HEK293 (cell line): ENCODE data around the gene FTO.
A peak's percentile ranks its signal among the peaks of the same experiment; 100 is the strongest.

ENCODE experiments used
- CTCF ChIA-PET: fragments of 350-600 bp; formaldehyde crosslinking; extraction: SDS; loops from one replicate; lab custom pipeline; 2021; ENCODE audit warnings: antibody characterized with exemption; lab: Yijun Ruan, JAX
- POLR2A ChIA-PET: fragments of 300-600 bp; formaldehyde crosslinking; extraction: SDS; loops from one replicate; lab custom pipeline; 2020; ENCODE audit warnings: antibody characterized with exemption, inconsistent platforms; lab: Yijun Ruan, JAX
- H3K27ac ChIP-seq: fragments of 200-500 bp; sonication (Bioruptor generic); 2 replicates; pipeline ENCODE4 v1.5.1; 2014; ENCODE audit warnings: low read depth, low read length, control low read depth, inconsistent platforms; ENCODE audit errors: extremely low read depth
- H3K36me3 ChIP-seq, 2 experiments: fragments of 200-500 bp in 1 of 2; sonication (Bioruptor generic) in 1 of 2; 1 replicate in 1 of 2; 2 replicates in 1 of 2; pipeline ENCODE4 v1.5.1; 2014 to 2017; ENCODE audit warnings: inconsistent platforms in 2 of 2, low read length in 2 of 2; ENCODE audit not compliant: control insufficient read depth in 2 of 2, insufficient read depth in 1 of 2
- H3K4me1 ChIP-seq: fragments of 200-500 bp; sonication (Bioruptor generic); 2 replicates; pipeline ENCODE4 v1.5.1; 2014; ENCODE audit warnings: mild to moderate bottlenecking, low read length, inconsistent platforms; ENCODE audit not compliant: control insufficient read depth, insufficient read depth
- H3K4me3 ChIP-seq: 2 replicates; pipeline ENCODE4 v1.5.1; 2011; ENCODE audit warnings: low read depth, mild to moderate bottlenecking, control low read depth, low read length, moderate library complexity
- H3K9me3 ChIP-seq: fragments of 200-500 bp; sonication (Bioruptor generic); 2 replicates; pipeline ENCODE4 v1.5.1; 2014; ENCODE audit warnings: low read depth, low read length, inconsistent platforms; ENCODE audit not compliant: control insufficient read depth, insufficient read depth
- BCL11A ChIP-seq: fragments of 450-650 bp; formaldehyde crosslinking; IDR thresholded peaks from 2 replicates; pipeline ENCODE4 v1.5.1; 2016; ENCODE audit warnings: low read depth, missing biosample characterization, missing genetic modification characterization
- GLIS1 ChIP-seq: fragments of 450-650 bp; formaldehyde crosslinking; IDR thresholded peaks from 2 replicates; pipeline ENCODE4 v1.5.1; 2016; ENCODE audit warnings: missing biosample characterization, missing genetic modification characterization
- HOXC10 ChIP-seq: sonication (generic); formaldehyde crosslinking; IDR thresholded peaks from 2 replicates; pipeline ENCODE4 v1.8.1; 2023; ENCODE audit warnings: mild to moderate bottlenecking, missing genetic modification reagents
- PRDM6 ChIP-seq: fragments of 450-650 bp; formaldehyde crosslinking; IDR thresholded peaks from 2 replicates; pipeline ENCODE4 v1.5.1; 2017; ENCODE audit warnings: missing biosample characterization, missing genetic modification characterization
- YY2 ChIP-seq: fragments of 450-650 bp; formaldehyde crosslinking; IDR thresholded peaks from 2 replicates; pipeline ENCODE4 v1.5.1; 2016; ENCODE audit warnings: missing biosample characterization, missing genetic modification characterization
- ZBTB10 ChIP-seq: fragments of 450-650 bp; formaldehyde crosslinking; IDR thresholded peaks from 2 replicates; pipeline ENCODE4 v1.5.1; 2016; ENCODE audit warnings: missing biosample characterization, missing genetic modification characterization
- ZBTB6 ChIP-seq: fragments of 450-650 bp; formaldehyde crosslinking; IDR thresholded peaks from 2 replicates; pipeline ENCODE4 v1.5.1; 2017; ENCODE audit warnings: missing biosample characterization, missing genetic modification characterization
- ZNF10 ChIP-seq: fragments of 450-650 bp; formaldehyde crosslinking; IDR thresholded peaks from 2 replicates; pipeline ENCODE4 v1.5.1; 2017; ENCODE audit warnings: missing biosample characterization, missing genetic modification characterization
- ZNF175 ChIP-seq: fragments of 450-650 bp; formaldehyde crosslinking; IDR thresholded peaks from 2 replicates; pipeline ENCODE4 v1.5.1; 2016; ENCODE audit warnings: missing biosample characterization, missing genetic modification characterization
- ZNF214 ChIP-seq: fragments of 450-650 bp; formaldehyde crosslinking; IDR thresholded peaks from 2 replicates; pipeline ENCODE4 v1.5.1; 2017; ENCODE audit warnings: missing biosample characterization, mild to moderate bottlenecking, missing genetic modification characterization, borderline replicate concordance
- ZNF335 ChIP-seq: fragments of 450-650 bp; formaldehyde crosslinking; conservative IDR thresholded peaks from 2 replicates; pipeline ENCODE4 v1.5.1; 2016; ENCODE audit warnings: missing biosample characterization, missing genetic modification characterization
- ZNF350 ChIP-seq: fragments of 450-650 bp; formaldehyde crosslinking; IDR thresholded peaks from 2 replicates; pipeline ENCODE4 v1.5.0; 2017; ENCODE audit warnings: missing biosample characterization, mild to moderate bottlenecking, missing genetic modification characterization
- ZNF398 ChIP-seq: fragments of 450-650 bp; formaldehyde crosslinking; IDR thresholded peaks from 2 replicates; pipeline ENCODE4 v1.5.1; 2017; ENCODE audit warnings: missing biosample characterization, missing genetic modification characterization
- ZNF514 ChIP-seq: fragments of 450-650 bp; formaldehyde crosslinking; IDR thresholded peaks from 2 replicates; pipeline ENCODE4 v1.5.1; 2016; ENCODE audit warnings: missing biosample characterization, missing genetic modification characterization
- ZNF558 ChIP-seq: fragments of 450-650 bp; formaldehyde crosslinking; IDR thresholded peaks from 2 replicates; pipeline ENCODE4 v1.5.1; 2016; ENCODE audit warnings: missing biosample characterization, missing genetic modification characterization
- ZNF561 ChIP-seq: fragments of 450-650 bp; IDR thresholded peaks from 2 replicates; pipeline ENCODE4 v1.5.1; 2018; ENCODE audit warnings: missing biosample characterization, missing genetic modification characterization, borderline replicate concordance
- ZNF660 ChIP-seq: fragments of 450-650 bp; IDR thresholded peaks from 2 replicates; pipeline ENCODE4 v1.5.1; 2018; ENCODE audit warnings: missing biosample characterization, mild to moderate bottlenecking, missing genetic modification characterization
- ZNF692 ChIP-seq: fragments of 450-650 bp; formaldehyde crosslinking; IDR thresholded peaks from 2 replicates; pipeline ENCODE4 v1.5.1; 2016; ENCODE audit warnings: missing biosample characterization, missing genetic modification characterization
- ZNF785 ChIP-seq: fragments of 450-650 bp; formaldehyde crosslinking; IDR thresholded peaks from 2 replicates; pipeline ENCODE4 v1.5.1; 2016; ENCODE audit warnings: missing biosample characterization, missing genetic modification characterization
- ZNF830 ChIP-seq: fragments of 450-650 bp; IDR thresholded peaks from 2 replicates; pipeline ENCODE4 v1.5.0; 2018; ENCODE audit warnings: missing biosample characterization, missing genetic modification characterization, low read depth, mild to moderate bottlenecking, moderate library complexity
- ZNF837 ChIP-seq: fragments of 450-650 bp; formaldehyde crosslinking; IDR thresholded peaks from 2 replicates; pipeline ENCODE4 v1.5.1; 2016; ENCODE audit warnings: missing biosample characterization, missing genetic modification characterization
- ZXDB ChIP-seq: fragments of 450-650 bp; formaldehyde crosslinking; IDR thresholded peaks from 2 replicates; pipeline ENCODE4 v1.5.1; 2016; ENCODE audit warnings: missing biosample characterization, missing genetic modification characterization
- TF ChIP-seq, protein P1 (sequence below): fragments of 450-650 bp; formaldehyde crosslinking; IDR thresholded peaks from 2 replicates; pipeline ENCODE4 v1.5.1; 2016; ENCODE audit warnings: missing biosample characterization, missing genetic modification characterization
- TF ChIP-seq, protein P2 (sequence below): fragments of 450-650 bp; formaldehyde crosslinking; IDR thresholded peaks from 2 replicates; pipeline ENCODE4 v1.5.1; 2017; ENCODE audit warnings: missing biosample characterization, missing genetic modification characterization

FTO gene

GRCh38 chr16:53768167-53768566 is 64.2 kb downstream of the FTO start:
- Histone ChIP-seq H3K27ac (no peak overlapping the region), H3K9me3 (no peaks in the 10 kb centered on the region), H3K4me3 (no peak overlapping the region), H3K4me1 (peaks cover 13% of the 10 kb centered on the region), H3K36me3 (no peaks in the 10 kb centered on the region)
- no peak for TF ChIP-seq ZNF214
- TF ChIP-seq ZNF335 (tag by site-specific recombination) = peak; percentile 22; the same call in 1 of the 2 replicates
- ChIA-PET POLR2A (interaction anchor here (0.5 to 1.0 kb wide), 2 partner anchors 64 to 517 kb away, joined by 3 read pairs; partner anchors contain the start of genes FTO and RPGRIP1L), CTCF (interaction anchor here (0.7 kb wide), 3 partner anchors 24 to 877 kb away, joined by 3 read pairs; no protein-coding TSS in a partner anchor)

DNA sequence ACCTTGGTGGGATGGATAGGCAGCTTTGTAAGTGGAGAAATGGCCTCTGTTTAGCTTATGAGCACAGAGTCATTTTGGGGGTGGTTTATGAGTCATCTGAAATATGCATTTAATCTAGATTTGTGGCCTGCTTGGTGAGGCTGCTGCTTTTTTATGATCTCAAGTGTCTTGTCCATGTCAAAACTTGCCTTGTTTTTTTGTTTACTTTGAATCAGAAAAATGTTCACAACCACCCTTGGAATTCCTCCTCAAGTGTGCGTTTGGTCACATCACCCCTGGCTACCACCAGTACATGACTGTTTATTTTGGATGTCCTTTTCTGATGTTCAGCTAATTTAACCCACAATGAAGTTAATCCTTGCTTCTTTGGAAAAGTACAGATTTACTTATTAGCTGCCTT is 64.6 kb downstream of the FTO start:
- H3K4me1 ChIP-seq = peaks cover 13% of the 10 kb centered on the region
- TF ChIP-seq ZNF10 (tag by site-specific recombination) (no peak), BCL11A (tag by site-specific recombination) (no peak), YY2 (no peak), ZNF837 (tag by site-specific recombination) (no peak), ZNF514 (tag by site-specific recombination) (no peak), ZBTB6 (tag by site-specific recombination) (no peak), ZNF692 (tag by site-specific recombination) (no peak), ZXDB (tag by site-specific recombination) (peak; percentile 73), ZNF785 (tag by site-specific recombination) (no peak), ZNF398 (tag by site-specific recombination) (peak; percentile 36), HOXC10 (CRISPR knock-in tag) (no peak), ZNF558 (no peak), ZNF830 (tag by site-specific recombination) (no peak), GLIS1 (tag by site-specific recombination) (no peak), ZNF660 (tag by site-specific recombination) (no peak), ZNF561 (tag by site-specific recombination) (no peak), ZNF175 (tag by site-specific recombination) (no peak), PRDM6 (tag by site-specific recombination) (peak; percentile 93), ZNF350 (tag by site-specific recombination) (no peak), ZBTB10 (tag by site-specific recombination) (no peak), ZNF214 (no peak)
- TF ChIP-seq, protein P1, sequence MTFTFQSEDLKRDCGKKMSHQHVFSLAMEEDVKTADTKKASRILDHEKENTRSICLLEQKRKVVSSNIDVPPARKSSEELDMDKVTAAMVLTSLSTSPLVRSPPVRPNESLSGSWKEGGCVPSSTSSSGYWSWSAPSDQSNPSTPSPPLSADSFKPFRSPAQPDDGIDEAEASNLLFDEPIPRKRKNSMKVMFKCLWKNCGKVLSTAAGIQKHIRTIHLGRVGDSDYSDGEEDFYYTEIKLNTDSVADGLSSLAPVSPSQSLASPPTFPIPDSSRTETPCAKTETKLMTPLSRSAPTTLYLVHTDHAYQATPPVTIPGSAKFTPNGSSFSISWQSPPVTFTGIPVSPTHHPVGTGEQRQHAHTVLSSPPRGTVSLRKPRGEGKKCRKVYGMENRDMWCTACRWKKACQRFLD = no peak
- TF ChIP-seq, protein P2, sequence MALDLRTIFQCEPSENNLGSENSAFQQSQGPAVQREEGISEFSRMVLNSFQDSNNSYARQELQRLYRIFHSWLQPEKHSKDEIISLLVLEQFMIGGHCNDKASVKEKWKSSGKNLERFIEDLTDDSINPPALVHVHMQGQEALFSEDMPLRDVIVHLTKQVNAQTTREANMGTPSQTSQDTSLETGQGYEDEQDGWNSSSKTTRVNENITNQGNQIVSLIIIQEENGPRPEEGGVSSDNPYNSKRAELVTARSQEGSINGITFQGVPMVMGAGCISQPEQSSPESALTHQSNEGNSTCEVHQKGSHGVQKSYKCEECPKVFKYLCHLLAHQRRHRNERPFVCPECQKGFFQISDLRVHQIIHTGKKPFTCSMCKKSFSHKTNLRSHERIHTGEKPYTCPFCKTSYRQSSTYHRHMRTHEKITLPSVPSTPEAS (tag by site-specific recombination) = no peak

More for the DNA sequence above, 64.6 kb downstream of the FTO start:
- Histone ChIP-seq H3K36me3 (no peaks in the 10 kb centered on the region), H3K4me3 (no peak overlapping the region), H3K27ac (no peak overlapping the region), H3K9me3 (no peaks in the 10 kb centered on the region)
- CTCF ChIA-PET = interaction anchor here (0.7 kb wide), 2 partner anchors 25 to 876 kb away, joined by 3 to 5 read pairs; no protein-coding TSS in a partner anchor
- POLR2A ChIA-PET = interaction anchor here (0.5 to 1.0 kb wide), 3 partner anchors 24 to 517 kb away, joined by 3 to 4 read pairs (median 3); partner anchors contain the start of genes FTO and RPGRIP1L
